Inflammatory macrophage treated with lipopolysaccharide for 1 hour (primary cell): ENCODE data around the gene TFR2.

ENCODE experiments used
- DNase-seq, 2 donors: peaks; one replicate each; pipeline ENCODE4 v3.0.0-alpha.2; 2020 to 2022

TFR2 gene

DNA sequence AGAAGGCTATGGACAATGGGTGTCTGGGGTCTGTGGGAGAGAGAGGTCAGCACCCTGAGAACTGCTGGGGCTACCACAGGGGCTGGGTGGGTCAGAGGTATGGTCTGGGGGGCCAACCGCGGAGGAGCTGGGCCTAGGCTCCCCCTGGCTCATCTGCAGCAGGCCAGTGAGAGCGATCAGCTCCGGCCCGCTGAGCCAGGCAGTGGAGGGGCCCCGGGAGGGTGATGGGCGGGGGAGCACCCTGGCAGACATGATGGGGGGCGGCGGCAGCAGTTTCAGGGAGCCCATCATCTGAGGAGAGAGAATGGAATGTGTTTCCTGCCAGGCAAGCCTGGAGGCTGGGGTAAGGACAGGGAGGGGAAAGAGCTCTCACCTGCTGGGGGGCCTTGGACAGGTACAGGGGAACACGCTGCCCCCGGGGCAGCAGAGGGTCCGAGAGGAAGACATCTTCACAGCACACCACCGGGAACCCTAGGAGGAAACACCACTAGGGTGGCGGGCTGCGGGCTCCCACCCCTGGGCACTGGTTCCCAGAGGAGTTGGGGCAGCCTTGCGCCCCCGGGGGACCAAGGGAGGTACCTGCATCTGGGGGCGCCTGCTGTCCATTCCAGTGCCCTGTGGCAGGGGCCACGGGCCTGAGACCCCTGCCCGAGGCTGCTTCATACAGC, 68.9 kb downstream of the TFR2 start:
- DNase-seq, result no peak

DNA sequence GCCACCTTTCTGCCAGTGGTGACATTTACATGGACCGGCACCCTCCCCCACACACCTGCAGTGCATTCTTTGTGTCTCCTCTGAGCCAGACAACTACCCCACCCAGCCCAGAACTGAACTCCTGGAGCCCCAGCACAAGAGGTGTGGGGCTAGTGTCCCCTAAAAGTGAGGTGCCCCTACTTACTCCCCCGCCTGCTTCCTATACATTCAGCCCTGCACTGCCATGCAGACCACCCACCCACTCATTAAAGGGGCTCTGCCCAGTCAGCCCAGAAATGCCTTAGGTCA, 69.6 kb downstream of the TFR2 start:
- DNase-seq, result no peak

DNA sequence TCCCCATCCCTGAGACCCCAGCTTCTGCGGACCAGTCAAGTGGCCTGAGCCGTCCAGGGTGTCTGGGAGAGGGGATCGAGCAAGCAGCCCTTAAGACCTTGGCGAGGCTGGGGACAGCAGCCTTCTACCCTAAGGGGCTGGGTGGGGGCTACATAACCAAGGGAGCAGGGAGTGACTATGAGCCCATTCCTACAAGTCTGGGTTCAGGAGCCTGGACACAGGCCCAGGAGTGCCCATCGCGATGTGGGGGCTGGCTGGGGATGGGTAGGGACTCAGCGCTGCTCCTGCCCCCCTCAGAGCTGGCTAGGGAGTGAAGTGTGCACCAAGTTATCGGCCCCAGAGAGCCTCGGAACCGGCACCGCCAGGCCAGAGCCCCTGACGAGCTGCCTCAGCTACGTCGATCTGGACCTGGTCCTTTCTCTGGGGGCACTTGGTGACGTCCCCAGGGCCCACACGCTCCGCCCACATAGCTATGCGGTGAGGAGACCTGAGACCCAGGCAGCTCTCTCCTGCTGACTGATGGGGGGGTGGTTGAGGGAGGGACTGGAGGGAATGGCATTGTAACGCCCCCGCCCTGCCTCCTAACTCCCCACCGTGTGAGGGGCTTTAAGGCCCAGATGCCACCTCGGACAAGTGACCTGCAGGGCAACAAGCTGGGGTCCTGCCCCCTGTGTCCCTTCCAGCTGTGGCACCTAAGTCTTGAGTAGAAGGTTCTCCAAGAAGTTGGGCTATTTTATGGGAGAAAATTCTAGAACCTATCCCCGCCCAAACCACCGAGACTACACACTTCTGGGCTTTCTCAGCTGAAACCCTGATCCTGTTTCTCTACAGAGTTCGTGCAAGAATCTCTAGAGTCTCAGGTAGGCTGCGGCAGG, 70.2 kb downstream of the TFR2 start:
- no peak for DNase-seq
